Hypothalamus (tissue), 51 donors: Measurements from ENCODE around the gene TLDC2.
"Not testable (repeated sequence)": the region's sequence is repeated elsewhere in the genome, so short reads cannot be mapped to it uniquely, and the experiment has no call there.

ENCODE experiments used
- DNase-seq, 51 donors: peaks; one replicate each; lab custom pipeline; 2025; lab: John Stamatoyannopoulos, UW

TLDC2 gene

DNA sequence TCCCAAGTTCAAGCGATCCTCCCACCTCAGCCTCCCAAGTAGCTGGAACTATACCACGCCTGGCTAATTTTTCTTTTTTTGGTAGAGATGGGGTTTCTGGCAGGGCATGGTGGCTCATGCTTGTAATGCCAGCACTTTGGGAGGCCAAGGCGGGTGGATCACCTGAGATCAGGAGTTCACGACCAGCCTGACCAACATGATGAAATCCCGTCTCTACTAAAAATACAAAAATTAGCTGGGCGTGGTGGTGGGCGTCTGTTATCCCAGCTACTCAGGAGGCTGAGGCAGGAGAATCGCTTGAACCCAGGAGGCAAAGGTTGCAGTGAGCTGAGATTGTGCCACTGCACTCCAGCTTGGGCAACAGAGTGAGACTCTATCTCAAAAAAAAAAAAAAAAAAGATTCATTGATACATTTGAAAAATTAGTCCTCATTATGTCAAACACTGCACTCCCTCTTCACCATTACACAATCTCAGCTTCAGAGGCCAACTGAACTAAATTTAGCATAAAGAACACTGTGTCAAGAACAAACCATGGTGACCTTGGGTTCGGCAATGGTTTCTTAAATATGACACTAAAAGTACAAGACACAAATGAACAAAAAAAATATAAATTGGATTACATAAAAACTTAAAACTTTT, 60.9 kb downstream of the TLDC2 start:
- not testable (repeated sequence) for DNase-seq

DNA sequence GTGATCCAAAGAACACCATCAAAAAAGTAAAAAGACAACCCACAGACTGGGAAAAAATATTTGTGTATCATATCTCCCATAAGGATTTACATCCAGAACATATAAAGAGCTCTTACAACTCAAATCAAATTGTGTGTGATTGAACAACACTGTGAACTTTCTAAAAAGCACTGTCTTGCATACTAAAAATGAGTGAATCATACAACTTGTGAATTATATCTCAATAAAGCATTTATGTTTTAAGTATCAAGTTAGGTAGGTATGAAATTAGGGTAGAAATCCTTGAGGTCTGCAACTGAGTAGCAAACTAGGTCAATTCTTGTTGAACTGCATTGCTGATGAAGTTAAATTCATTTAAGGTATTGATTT, 61.4 kb downstream of the TLDC2 start:
- no peak for DNase-seq

DNA sequence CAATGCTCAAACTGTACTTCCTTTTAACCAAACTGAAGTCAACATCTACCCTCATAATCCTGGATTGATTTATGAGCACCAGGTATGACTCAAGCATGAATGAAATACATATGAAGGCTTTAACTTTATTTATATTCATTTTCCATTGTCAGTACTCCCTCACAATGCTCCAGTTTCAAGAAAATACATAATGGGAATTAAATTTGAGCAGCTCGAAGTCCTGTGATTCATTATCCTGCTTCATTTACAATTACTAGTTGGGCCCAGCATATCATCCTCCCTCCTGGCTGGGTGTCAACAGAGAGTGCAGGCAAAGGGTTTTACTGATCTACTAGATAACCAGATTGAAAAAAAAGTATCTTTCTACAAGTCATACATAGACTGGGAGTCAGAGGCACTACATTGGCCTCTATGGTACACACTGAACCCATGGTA, 65.5 kb downstream of the TLDC2 start:
- no peak for DNase-seq
